Karpas-422 (cell line): ENCODE results near the gene CDH3. TPM values are rescaled to one million over a fixed set of nuclear protein-coding genes. Genes with fewer than 3 reads are reported as not detected.

Experiments used
- DNase-seq: peaks from one replicate; pipeline ENCODE4 v3.0.0-alpha.2; 2015
- H2AFZ ChIP-seq: fragments of 200-600 bp; sonication (generic); 2 replicates; pipeline ENCODE4 v1.6.1; 2014; ENCODE audit warnings: antibody characterized with exemption, low read length, mixed read lengths
- H3K27ac ChIP-seq: fragments of 200-600 bp; sonication (generic); 2 replicates; pipeline ENCODE4 v1.5.1; 2014; ENCODE audit warnings: mild to moderate bottlenecking, low read length, moderate library complexity
- H3K27me3 ChIP-seq: fragments of 200-600 bp; sonication (generic); 2 replicates; pipeline ENCODE4 v1.6.1; 2014; ENCODE audit warnings: low read length, mixed read lengths
- H3K36me3 ChIP-seq: fragments of 200-600 bp; sonication (generic); 2 replicates; pipeline ENCODE4 v1.6.1; 2014; ENCODE audit warnings: low read length, mixed read lengths; ENCODE audit not compliant: insufficient read depth
- H3K4me1 ChIP-seq: fragments of 200-600 bp; sonication (generic); 2 replicates; pipeline ENCODE4 v1.6.1; 2014; ENCODE audit warnings: mild to moderate bottlenecking, low read length, mixed read lengths
- H3K4me2 ChIP-seq: fragments of 200-600 bp; sonication (generic); 2 replicates; pipeline ENCODE4 v1.6.1; 2014; ENCODE audit warnings: low read length, low read depth, mild to moderate bottlenecking; ENCODE audit not compliant: poor library complexity, severe bottlenecking
- H3K4me3 ChIP-seq: fragments of 200-600 bp; sonication (generic); 2 replicates; pipeline ENCODE4 v1.5.1; 2014; ENCODE audit warnings: mild to moderate bottlenecking, antibody characterized with exemption, low read length, mixed read lengths
- H3K79me2 ChIP-seq: fragments of 200-600 bp; sonication (generic); 2 replicates; pipeline ENCODE4 v1.6.1; 2014; ENCODE audit warnings: mild to moderate bottlenecking, low read length, mixed read lengths
- H3K9ac ChIP-seq: fragments of 200-600 bp; sonication (generic); 2 replicates; pipeline ENCODE4 v1.6.0; 2014; ENCODE audit warnings: low read length
- H3K9me2 ChIP-seq: fragments of 200-600 bp; sonication (generic), shearing (Covaris generic); replicated peaks from 2 replicates; pipeline ENCODE4 v1.6.0; 2014; ENCODE audit warnings: mild to moderate bottlenecking, low read length, moderate library complexity; ENCODE audit not compliant: insufficient read depth
- H3K9me3 ChIP-seq: fragments of 300-700, 200-600 bp; sonication (generic); 2 replicates; pipeline ENCODE4 v1.6.1; 2014; ENCODE audit warnings: low read length, mixed read lengths
- H4K20me1 ChIP-seq: fragments of 200-600 bp; sonication (generic); 2 replicates; pipeline ENCODE4 v1.6.1; 2014; ENCODE audit warnings: mild to moderate bottlenecking, antibody characterized with exemption, low read length, low read depth; ENCODE audit not compliant: insufficient read depth
- total RNA-seq: library from RNA; depleted of rRNA; stranded (reverse); fragments of >200 nt; shearing (Covaris generic); gene quantifications from 2 replicates; pipeline ENCODE4 v1.2.3, GENCODE V29; 2014; ENCODE audit warnings: low replicate concordance

CDH3 gene
- total RNA-seq, 1 experiment from 2014 or later = not detected

GRCh38 chr16:68668266-68668665, 23.2 kb downstream of the CDH3 start:
- Histone ChIP-seq H2AFZ (no peak overlapping the region), H3K9ac (no peak overlapping the region), H3K36me3 (no peaks in the 10 kb centered on the region), H3K79me2 (no peaks in the 10 kb centered on the region), H3K4me2 (no peak overlapping the region), H4K20me1 (no peaks in the 10 kb centered on the region), H3K27me3 (no peaks in the 10 kb centered on the region), H3K9me2 (no peaks in the 10 kb centered on the region), H3K9me3 (no peaks in the 10 kb centered on the region), H3K4me1 (no peaks in the 10 kb centered on the region), H3K27ac (no peak overlapping the region), H3K4me3 (no peak overlapping the region)
- no peak for DNase-seq

DNA sequence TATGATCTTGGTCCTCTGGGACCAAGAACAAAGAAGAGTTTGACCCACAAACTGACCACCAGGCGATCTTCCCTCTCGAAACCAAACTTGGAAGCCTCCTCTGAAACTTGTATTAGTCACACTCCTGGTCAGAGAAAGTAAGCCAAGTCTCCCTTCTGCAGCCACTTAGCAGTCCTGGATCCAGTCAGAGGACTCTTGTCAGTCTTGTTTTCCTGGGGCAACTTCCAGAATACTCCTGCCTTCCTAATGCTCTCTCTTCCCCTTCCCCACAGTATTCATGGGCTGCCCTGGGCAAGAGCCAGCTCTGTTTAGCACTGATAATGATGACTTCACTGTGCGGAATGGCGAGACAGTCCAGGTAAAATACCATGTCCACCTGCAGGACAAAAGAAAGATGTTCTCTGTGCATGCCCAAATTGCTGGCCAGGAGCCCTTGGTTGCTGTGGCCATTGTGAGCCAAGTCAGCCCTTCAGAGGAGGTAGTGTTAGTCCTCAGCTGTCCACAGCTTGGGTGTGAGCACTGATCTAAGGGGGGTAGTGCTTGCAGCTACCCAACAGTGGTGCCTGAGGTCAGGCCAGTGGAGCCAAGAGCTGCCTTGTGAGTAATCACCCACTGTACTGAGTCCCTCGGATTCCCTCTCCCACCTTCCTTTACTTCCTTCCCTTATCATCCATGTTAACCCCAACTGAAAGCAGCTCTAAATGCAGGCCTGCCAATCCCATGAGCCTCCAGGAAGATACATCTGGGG, 31.2 kb downstream of the CDH3 start:
- Histone ChIP-seq H3K36me3 (no peaks in the 10 kb centered on the region), H3K9me2 (no peaks in the 10 kb centered on the region), H4K20me1 (no peaks in the 10 kb centered on the region), H3K9ac (no peak overlapping the region), H3K27ac (no peak overlapping the region), H3K27me3 (no peaks in the 10 kb centered on the region), H2AFZ (no peak overlapping the region), H3K79me2 (no peaks in the 10 kb centered on the region), H3K9me3 (no peaks in the 10 kb centered on the region), H3K4me1 (no peaks in the 10 kb centered on the region), H3K4me3 (no peak overlapping the region), H3K4me2 (no peak overlapping the region)
- DNase-seq = no peak

DNA sequence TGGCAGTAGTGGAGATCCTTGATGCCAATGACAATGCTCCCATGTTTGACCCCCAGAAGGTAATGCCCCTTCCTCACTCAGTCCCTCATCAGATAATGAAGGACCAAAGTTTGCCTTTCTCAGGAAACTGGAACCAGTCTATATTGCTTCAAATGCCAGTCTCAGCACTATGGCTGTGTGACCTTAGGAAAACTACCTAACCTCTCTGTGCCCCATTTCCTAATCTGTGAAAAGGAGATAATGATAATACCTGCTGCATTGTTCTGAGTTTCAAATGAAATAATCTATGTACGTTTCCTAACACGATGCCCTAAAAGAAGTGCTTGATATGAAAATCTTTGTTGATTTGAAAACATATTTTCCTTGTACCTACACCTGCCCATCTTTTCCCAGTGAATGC, 35.9 kb downstream of the CDH3 start:
- Histone ChIP-seq H3K4me1 (no peaks in the 10 kb centered on the region), H3K4me3 (no peak overlapping the region), H4K20me1 (no peaks in the 10 kb centered on the region), H3K9ac (no peak overlapping the region), H3K9me2 (no peaks in the 10 kb centered on the region), H2AFZ (no peak overlapping the region), H3K27me3 (no peaks in the 10 kb centered on the region), H3K36me3 (no peaks in the 10 kb centered on the region), H3K9me3 (no peaks in the 10 kb centered on the region), H3K79me2 (no peaks in the 10 kb centered on the region), H3K27ac (no peak overlapping the region), H3K4me2 (no peak overlapping the region)
- no peak for DNase-seq

DNA sequence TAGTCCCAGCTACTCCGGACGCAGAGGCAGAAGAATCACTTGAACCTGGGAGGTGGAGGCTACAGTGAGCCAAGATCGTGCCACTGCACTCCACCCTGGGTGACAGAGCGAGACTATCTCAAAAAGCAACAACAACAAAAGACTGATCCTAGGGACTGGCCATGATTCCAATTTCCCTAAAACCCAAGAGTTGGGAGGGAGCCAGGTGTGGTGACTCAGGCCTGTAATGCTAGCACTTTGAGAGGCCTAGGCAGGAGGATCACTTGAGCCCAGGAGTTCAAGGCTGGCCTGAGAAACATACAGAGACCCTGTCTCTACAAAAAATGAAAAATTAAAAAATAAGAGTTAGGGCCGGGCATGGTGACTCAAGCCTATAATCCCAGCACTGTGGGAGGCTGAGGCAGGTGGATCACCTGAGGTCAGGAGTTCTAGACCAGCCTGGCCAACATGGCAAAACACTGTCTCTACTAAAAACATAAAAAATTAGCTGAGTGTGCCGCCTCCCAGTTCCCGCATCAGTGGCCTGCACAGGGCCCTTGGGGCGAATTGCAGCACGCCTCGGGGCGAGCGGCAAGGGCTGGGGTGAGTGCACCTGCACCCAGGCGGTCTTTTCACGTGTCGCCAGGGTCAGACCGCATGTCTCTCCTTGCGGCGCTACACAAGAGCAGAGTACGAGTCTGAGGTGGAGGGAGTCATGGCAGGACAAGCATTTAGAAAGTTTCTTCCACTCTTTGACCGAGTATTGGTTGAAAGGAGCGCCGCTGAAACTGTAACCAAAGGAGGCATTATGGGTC, 40.8 kb downstream of the CDH3 start:
- Histone ChIP-seq H3K4me2 (no peak overlapping the region), H3K9ac (no peak overlapping the region), H3K27ac (no peak overlapping the region), H4K20me1 (no peaks in the 10 kb centered on the region), H3K79me2 (no peaks in the 10 kb centered on the region), H2AFZ (no peak overlapping the region), H3K4me1 (no peaks in the 10 kb centered on the region), H3K4me3 (no peak overlapping the region), H3K27me3 (no peaks in the 10 kb centered on the region), H3K36me3 (no peaks in the 10 kb centered on the region), H3K9me3 (no peaks in the 10 kb centered on the region), H3K9me2 (no peaks in the 10 kb centered on the region)
- DNase-seq = no peak

- H3K4me3 ChIP-seq = no peak overlapping the region
- H3K36me3 ChIP-seq = no peaks in the 10 kb centered on the region
- DNase-seq = no peak
- H3K9ac ChIP-seq = no peak overlapping the region
- H3K27ac ChIP-seq = no peak overlapping the region
- H3K79me2 ChIP-seq = no peaks in the 10 kb centered on the region
- H3K4me1 ChIP-seq = no peaks in the 10 kb centered on the region
- H3K27me3 ChIP-seq = no peaks in the 10 kb centered on the region
- no peaks in the 10 kb centered on the region for H3K9me3 ChIP-seq
- H3K9me2 ChIP-seq = no peaks in the 10 kb centered on the region
- H4K20me1 ChIP-seq = no peaks in the 10 kb centered on the region
- no peak overlapping the region for H3K4me2 ChIP-seq
- H2AFZ ChIP-seq = no peak overlapping the region
Measured at GRCh38 chr16:68686905-68687304, 41.8 kb downstream of the CDH3 start.

DNA sequence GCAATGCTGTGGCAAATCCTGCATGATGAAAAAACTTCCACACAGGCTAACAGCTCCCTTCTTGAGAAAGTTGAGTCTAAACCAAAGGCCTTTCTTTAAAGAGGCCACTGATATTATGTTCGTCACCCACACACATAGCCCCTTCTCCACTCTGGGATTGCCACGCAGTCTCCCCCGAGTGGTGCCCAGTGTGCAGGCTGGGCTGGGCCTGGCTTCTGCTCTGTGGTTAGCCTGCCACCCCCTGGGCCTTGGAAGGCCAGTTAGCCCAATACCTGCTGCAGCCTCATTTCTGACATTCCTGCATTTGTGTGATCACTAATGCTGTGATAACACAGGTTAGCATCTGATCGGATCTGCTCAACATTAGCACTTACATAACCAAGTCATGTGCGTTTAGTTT, 44.8 kb downstream of the CDH3 start:
- no peaks in the 10 kb centered on the region for H4K20me1 ChIP-seq
- H3K27ac ChIP-seq = no peak overlapping the region
- no peak overlapping the region for H3K4me2 ChIP-seq
- H3K4me3 ChIP-seq = no peak overlapping the region
- H3K9ac ChIP-seq = no peak overlapping the region
- H2AFZ ChIP-seq = no peak overlapping the region
- H3K9me2 ChIP-seq = no peaks in the 10 kb centered on the region
- no peaks in the 10 kb centered on the region for H3K27me3 ChIP-seq
- no peaks in the 10 kb centered on the region for H3K9me3 ChIP-seq
- no peaks in the 10 kb centered on the region for H3K4me1 ChIP-seq
- no peaks in the 10 kb centered on the region for H3K36me3 ChIP-seq
- DNase-seq = no peak
- H3K79me2 ChIP-seq = no peaks in the 10 kb centered on the region

GRCh38 chr16:68695575-68695974, 50.5 kb downstream of the CDH3 start:
- Histone ChIP-seq H3K27ac (no peak overlapping the region), H3K36me3 (no peaks in the 10 kb centered on the region), H3K4me2 (no peak overlapping the region), H3K9ac (no peak overlapping the region), H3K9me2 (no peaks in the 10 kb centered on the region), H3K4me3 (no peak overlapping the region), H3K4me1 (no peaks in the 10 kb centered on the region), H4K20me1 (no peaks in the 10 kb centered on the region), H3K9me3 (no peaks in the 10 kb centered on the region), H3K27me3 (no peaks in the 10 kb centered on the region), H3K79me2 (no peaks in the 10 kb centered on the region), H2AFZ (no peak overlapping the region)
- DNase-seq = no peak

GRCh38 chr16:68696514-68696913, 51.4 kb downstream of the CDH3 start:
- Histone ChIP-seq H3K9me3 (no peaks in the 10 kb centered on the region), H3K36me3 (no peaks in the 10 kb centered on the region), H3K79me2 (no peaks in the 10 kb centered on the region), H3K27me3 (no peaks in the 10 kb centered on the region), H3K9ac (no peak overlapping the region), H4K20me1 (no peaks in the 10 kb centered on the region), H3K9me2 (no peaks in the 10 kb centered on the region), H3K4me2 (no peak overlapping the region), H3K4me1 (no peaks in the 10 kb centered on the region), H3K27ac (no peak overlapping the region), H3K4me3 (no peak overlapping the region), H2AFZ (no peak overlapping the region)
- DNase-seq = no peak
